Endothelial cell of umbilical vein (primary cell): ENCODE results near the gene TMEM119. TPM values are rescaled to one million over a fixed set of nuclear protein-coding genes. Genes with fewer than 3 reads are reported as not detected.
A peak's percentile ranks its signal among the peaks of the same experiment; 100 is the strongest.

Source experiments
- BruUV-seq: library from RNA; stranded (reverse); fragments of 400-500 nt; replicated peaks from 2 replicates; lab custom pipeline; 2021; lab: Mats Ljungman, UMichigan
- CTCF ChIA-PET: fragments of 300-600, 350-600 bp; sonication (Branson Sonifier 250); formaldehyde crosslinking; loops from one replicate; lab custom pipeline; 2021; ENCODE audit warnings: antibody characterized with exemption, inconsistent platforms; lab: Charles Lee
- POLR2A ChIA-PET: fragments of 300-600, 350-600 bp; sonication (Branson Sonifier 250); formaldehyde crosslinking; loops from one replicate; lab custom pipeline; 2021; ENCODE audit warnings: antibody characterized with exemption, inconsistent platforms; lab: Charles Lee
- DNase-seq: peaks from one replicate; pipeline ENCODE4 v3.0.0-alpha.2; 2011; ENCODE audit warnings: low read depth, low spot score
- FAIRE-seq: peaks from 2 replicates; lab custom pipeline; 2011; peaks lifted over from hg19 to GRCh38; lab: Jason Lieb, UNC
- H2AFZ ChIP-seq: 2 replicates; pipeline ENCODE4 v1.6.0; 2012; ENCODE audit warnings: low read depth, low read length, control low read depth, inconsistent platforms
- H3K27ac ChIP-seq: 2 replicates; pipeline ENCODE4 v1.5.1; 2011; ENCODE audit warnings: low read depth, mild to moderate bottlenecking, control low read depth, low read length, moderate library complexity; ENCODE audit not compliant: insufficient read depth
- H3K27me3 ChIP-seq, 2 experiments: 2 replicates each; pipeline versions ENCODE4 v1.6.0 to v1.6.1; 2011; ENCODE audit warnings: low read length in 2 of 2, mixed read lengths in 1 of 2; ENCODE audit not compliant: control insufficient read depth in 2 of 2, insufficient read depth in 2 of 2
- H3K36me3 ChIP-seq, 2 experiments: 2 replicates in 1 of 2; 3 replicates in 1 of 2; pipeline ENCODE4 v1.5.1; 2011; ENCODE audit warnings: low read length in 2 of 2, mild to moderate bottlenecking in 1 of 2, moderate library complexity in 1 of 2; ENCODE audit not compliant: control insufficient read depth in 2 of 2, insufficient read depth in 2 of 2; ENCODE audit errors: extremely low read depth in 1 of 2
- H3K4me1 ChIP-seq: 3 replicates; pipeline ENCODE4 v1.5.1; 2011; ENCODE audit warnings: mild to moderate bottlenecking, low read length; ENCODE audit not compliant: control insufficient read depth, insufficient read depth; ENCODE audit errors: extremely low read depth
- H3K4me2 ChIP-seq: 2 replicates; pipeline ENCODE4 v1.6.1; 2011; ENCODE audit warnings: low read length, control low read depth, mixed read lengths; ENCODE audit not compliant: insufficient read depth
- H3K4me3 ChIP-seq, 3 experiments: fragments of 200-600 bp in 1 of 3; sonication (generic), shearing (Covaris generic) in 1 of 3; replicated peaks in 1 of 3; 2 replicates each; pipeline ENCODE4 v1.5.1; 2011 to 2016; ENCODE audit warnings: control low read depth in 3 of 3, low read length in 3 of 3, mild to moderate bottlenecking in 2 of 3, inconsistent platforms in 1 of 3, low read depth in 1 of 3, moderate library complexity in 1 of 3; ENCODE audit not compliant: insufficient read depth in 1 of 3
- H3K79me2 ChIP-seq: 2 replicates; pipeline ENCODE4 v1.6.0; 2012; ENCODE audit warnings: low read length, inconsistent platforms; ENCODE audit not compliant: control insufficient read depth, insufficient read depth
- H3K9ac ChIP-seq: replicated peaks from 2 replicates; pipeline ENCODE3; 2011; ENCODE audit warnings: low read length, control low read depth; ENCODE audit not compliant: insufficient read depth; ENCODE audit errors: extremely low read depth
- H3K9me1 ChIP-seq: replicated peaks from 3 replicates; pipeline ENCODE4 v1.6.0; 2011; ENCODE audit warnings: mild to moderate bottlenecking, low read length; ENCODE audit not compliant: control insufficient read depth, insufficient read depth; ENCODE audit errors: extremely low read depth
- H3K9me3 ChIP-seq: replicated peaks from 2 replicates; pipeline ENCODE4 v1.5.1; 2012; ENCODE audit warnings: low read length, inconsistent platforms; ENCODE audit not compliant: control insufficient read depth, insufficient read depth
- H4K20me1 ChIP-seq: replicated peaks from 2 replicates; pipeline ENCODE3; 2011; ENCODE audit warnings: mild to moderate bottlenecking, low read length; ENCODE audit not compliant: control insufficient read depth, insufficient read depth; ENCODE audit errors: extremely low read depth
- JUN ChIP-seq: IDR thresholded peaks from 2 replicates; pipeline ENCODE4 v1.6.1; 2011; ENCODE audit warnings: borderline replicate concordance, low read depth; ENCODE audit not compliant: insufficient read length, insufficient read depth
- MYC ChIP-seq: IDR thresholded peaks from one replicate; pipeline ENCODE4 v1.6.1; 2011; ENCODE audit warnings: mild to moderate bottlenecking, low read depth, low read length
- POLR2A ChIP-seq: IDR thresholded peaks from 2 replicates; pipeline ENCODE4 v1.6.1; 2012; ENCODE audit warnings: low read depth, mild to moderate bottlenecking, control low read depth, low read length
- dilution Hi-C: fragments of 300-500 bp; cut with MboI; formaldehyde crosslinking; loops from one replicate; pipeline ENCODE4 v1.15.0; 2019; ENCODE audit warnings: low sequenced_read_pairs; ENCODE audit not compliant: extremely low pct_ligation_motif_present
- intact Hi-C: fragments of 100-400 bp; cut with micrococcal nuclease; formaldehyde crosslinking; loops from one replicate; pipeline ENCODE4 v1.10.0; 2022
- polyA plus RNA-seq, 4 experiments: library from polyadenylated mRNA; depleted of rRNA in 3 of 4; stranded (reverse) in 3 of 4; unstranded in 1 of 4; fragments of >200 nt; gene quantifications; 2 replicates each; pipeline versions ENCODE4 v1.2.1 to v1.2.3, GENCODE V29; 2011 to 2012; ENCODE audit warnings: missing spikeins in 1 of 4
- total RNA-seq: library from RNA; stranded (reverse); gene quantifications from 2 replicates; pipeline ENCODE4 v1.2.3, GENCODE V29; 2021
- TF ChIP-seq, protein P1 (sequence below), 2 donors: IDR thresholded peaks; 1 replicate in 1 of 2; 2 replicates in 1 of 2; pipeline ENCODE4 v1.5.1; 2011; ENCODE audit warnings: low read length in 2 of 2, mild to moderate bottlenecking in 2 of 2, moderate library complexity in 2 of 2, control low read depth in 1 of 2, inconsistent platforms in 1 of 2, low read depth in 1 of 2; ENCODE audit not compliant: insufficient read depth in 1 of 2; ENCODE audit errors: extremely low read depth in 1 of 2
- TF ChIP-seq, protein P2 (sequence below): IDR thresholded peaks from 2 replicates; pipeline ENCODE4 v1.6.1; 2011; ENCODE audit not compliant: insufficient read depth, insufficient read length

TMEM119 gene
- total and polyA plus RNA-seq, 2 donors (not counting 3 experiments of a cell fraction or from before 2014, with no cell fraction given): not detected

- Histone ChIP-seq H3K9me3 (no peaks in the 10 kb centered on the region), H2AFZ (peak overlapping the region; percentile 60), H3K9ac (peak overlapping the region; percentile 74), H3K79me2 (peaks cover 41% of the 10 kb centered on the region), H3K4me3 (peak overlapping the region; percentile 45 to 95 (median 86)), H3K9me1 (no peaks in the 10 kb centered on the region), H3K4me1 (peaks cover 34% of the 10 kb centered on the region), H3K36me3 (peaks cover 3 to 8% of the 10 kb centered on the region in 2 experiments), H4K20me1 (no peaks in the 10 kb centered on the region), H3K27me3 (no peaks in the 10 kb centered on the region), H3K4me2 (peak overlapping the region; percentile 97), H3K27ac (peak overlapping the region; percentile 83)
- BruUV-seq: no TSS peak
- intact Hi-C loops: loop anchor here (1.0 to 5.0 kb wide), 6 partner anchors 47 to 550 kb away; partner anchors contain the start of genes CORO1C, FICD and USP30
- POLR2A ChIA-PET: interaction anchor here (0.6 to 1.2 kb wide), 5 partner anchors 128 to 535 kb away, joined by 3 to 4 read pairs (median 3); partner anchors contain the start of gene UNG
- FAIRE-seq (no peak), DNase-seq (no peak)
- TF ChIP-seq, protein P1, sequence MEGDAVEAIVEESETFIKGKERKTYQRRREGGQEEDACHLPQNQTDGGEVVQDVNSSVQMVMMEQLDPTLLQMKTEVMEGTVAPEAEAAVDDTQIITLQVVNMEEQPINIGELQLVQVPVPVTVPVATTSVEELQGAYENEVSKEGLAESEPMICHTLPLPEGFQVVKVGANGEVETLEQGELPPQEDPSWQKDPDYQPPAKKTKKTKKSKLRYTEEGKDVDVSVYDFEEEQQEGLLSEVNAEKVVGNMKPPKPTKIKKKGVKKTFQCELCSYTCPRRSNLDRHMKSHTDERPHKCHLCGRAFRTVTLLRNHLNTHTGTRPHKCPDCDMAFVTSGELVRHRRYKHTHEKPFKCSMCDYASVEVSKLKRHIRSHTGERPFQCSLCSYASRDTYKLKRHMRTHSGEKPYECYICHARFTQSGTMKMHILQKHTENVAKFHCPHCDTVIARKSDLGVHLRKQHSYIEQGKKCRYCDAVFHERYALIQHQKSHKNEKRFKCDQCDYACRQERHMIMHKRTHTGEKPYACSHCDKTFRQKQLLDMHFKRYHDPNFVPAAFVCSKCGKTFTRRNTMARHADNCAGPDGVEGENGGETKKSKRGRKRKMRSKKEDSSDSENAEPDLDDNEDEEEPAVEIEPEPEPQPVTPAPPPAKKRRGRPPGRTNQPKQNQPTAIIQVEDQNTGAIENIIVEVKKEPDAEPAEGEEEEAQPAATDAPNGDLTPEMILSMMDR (IDR thresholded peaks at IDR 0.05; ENCODE audit: extremely low read depth in 1 of 2, insufficient read depth in 1 of 2, low read depth in 1 of 2, low read length in 2 of 2): no peak
- no peak for TF ChIP-seq JUN
- TF ChIP-seq MYC: no peak
- TF ChIP-seq, protein P2, sequence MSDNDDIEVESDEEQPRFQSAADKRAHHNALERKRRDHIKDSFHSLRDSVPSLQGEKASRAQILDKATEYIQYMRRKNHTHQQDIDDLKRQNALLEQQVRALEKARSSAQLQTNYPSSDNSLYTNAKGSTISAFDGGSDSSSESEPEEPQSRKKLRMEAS: no peak
- no peak for TF ChIP-seq POLR2A
- dilution Hi-C loops: no loop called here
- CTCF ChIA-PET: interaction anchor here (1.0 to 2.2 kb wide), 11 partner anchors 49 to 532 kb away, joined by 3 to 23 read pairs (median 4); no protein-coding TSS in a partner anchor
Measured at GRCh38 chr12:108561852-108562347, 36.0 kb downstream of the TMEM119 start.
